ENCODE results near the gene PRKCA.

PRKCA gene

DNA sequence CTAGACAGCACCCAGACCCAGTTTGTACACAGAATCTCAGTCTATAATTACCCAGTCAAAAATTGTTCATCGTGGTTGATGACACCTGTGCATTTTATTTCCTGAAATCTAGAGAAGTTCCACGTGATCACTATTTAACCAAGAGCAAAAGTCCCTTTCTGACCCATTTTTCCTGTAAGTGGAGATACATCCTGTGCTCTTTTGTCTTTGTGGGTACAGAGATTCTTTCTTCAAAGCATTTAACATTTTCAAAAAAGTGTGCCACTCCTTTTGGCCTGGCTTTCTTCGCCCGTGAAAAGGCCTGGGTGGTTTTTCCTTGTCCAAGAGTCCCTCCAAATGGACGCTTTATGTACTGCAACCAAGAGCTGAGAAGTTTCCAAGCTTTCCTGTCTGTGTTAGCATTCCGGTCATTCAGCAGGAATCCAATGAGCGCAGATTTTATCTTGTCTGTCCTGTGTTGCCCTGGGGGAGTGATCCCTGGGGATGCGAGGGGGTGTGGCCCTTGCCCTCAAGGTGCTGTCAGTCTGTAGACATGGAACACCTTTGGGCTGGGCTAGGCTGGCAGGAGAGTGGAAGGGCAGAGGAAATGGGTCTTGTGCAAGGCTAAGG, 371.4 kb downstream of the PRKCA start:
- peak; percentile 49 for DNase-seq

DNA sequence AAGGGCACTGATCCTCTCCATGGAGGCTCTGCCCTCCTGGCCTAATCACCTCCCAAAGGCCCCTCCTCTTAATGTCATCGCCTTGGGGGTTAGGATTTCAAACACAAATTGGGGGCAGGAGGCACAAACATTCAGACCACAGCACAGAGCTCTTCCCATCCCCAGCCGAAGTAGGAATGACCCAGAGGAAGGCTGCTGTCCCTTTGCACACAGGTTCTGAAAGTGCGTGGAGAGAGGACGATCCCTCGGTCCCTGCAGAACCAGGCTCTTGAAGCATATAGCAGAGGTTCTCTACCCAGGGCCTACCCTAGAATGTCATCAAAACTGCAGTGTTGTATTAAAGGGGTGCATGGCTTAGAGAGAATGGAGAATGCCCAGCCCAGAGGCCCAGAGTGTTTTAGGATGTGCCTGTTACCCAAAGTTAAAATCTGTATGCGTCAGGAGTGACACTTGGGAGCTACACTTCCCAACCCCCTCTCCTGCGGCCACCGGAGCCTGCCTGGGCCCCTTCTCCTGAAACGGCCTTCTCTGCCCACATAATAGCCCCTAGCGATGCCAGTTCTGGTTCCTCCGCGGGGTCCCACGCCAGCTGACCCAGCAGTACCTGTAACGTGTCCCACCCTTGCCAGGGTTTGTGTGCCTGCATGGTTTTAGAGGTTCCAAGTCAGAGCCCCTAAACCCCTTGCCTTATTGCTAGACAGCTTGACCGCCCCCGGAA, 373.0 kb downstream of the PRKCA start:
- DNase-seq, result no peak

DNA sequence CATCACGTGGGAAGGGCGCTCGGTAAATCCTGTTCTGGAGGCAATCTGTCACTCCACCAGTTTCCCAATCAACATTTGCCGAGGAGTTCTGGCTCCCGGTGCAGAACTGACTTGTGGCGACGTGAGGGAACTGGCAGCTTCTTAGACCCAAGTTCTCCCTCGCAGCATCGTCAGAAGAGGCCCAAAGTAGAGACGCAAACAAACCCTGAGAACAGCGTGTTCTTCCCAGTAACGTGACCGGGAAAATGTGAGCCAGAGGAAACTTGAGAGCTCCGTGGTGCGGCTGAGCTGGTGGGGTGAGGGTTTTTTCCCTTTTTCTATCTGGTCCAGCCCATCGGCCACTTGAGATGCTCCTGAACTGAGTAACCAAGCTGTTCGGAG, 373.6 kb downstream of the PRKCA start:
- no peak for DNase-seq

DNA sequence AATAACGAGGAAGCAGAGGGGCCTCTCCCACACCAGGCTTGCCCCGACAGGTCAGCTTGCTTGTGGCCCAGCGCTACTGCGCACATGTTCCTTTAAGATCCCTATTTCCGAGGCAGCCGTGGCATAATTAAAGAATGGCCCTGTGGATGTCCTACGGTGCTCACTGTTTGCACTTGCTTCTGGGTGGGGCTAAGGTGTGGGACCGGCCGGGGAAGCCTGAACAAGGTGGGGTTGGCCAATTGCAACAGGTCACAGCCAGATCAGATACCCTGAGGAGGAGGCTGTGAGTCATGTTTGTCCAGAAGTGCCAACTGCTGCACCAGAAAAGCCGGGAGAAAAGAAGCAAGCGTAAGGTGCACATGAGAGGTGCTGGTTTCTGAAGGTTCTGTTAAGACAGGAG, 374.0 kb downstream of the PRKCA start:
- no peak for DNase-seq

DNA sequence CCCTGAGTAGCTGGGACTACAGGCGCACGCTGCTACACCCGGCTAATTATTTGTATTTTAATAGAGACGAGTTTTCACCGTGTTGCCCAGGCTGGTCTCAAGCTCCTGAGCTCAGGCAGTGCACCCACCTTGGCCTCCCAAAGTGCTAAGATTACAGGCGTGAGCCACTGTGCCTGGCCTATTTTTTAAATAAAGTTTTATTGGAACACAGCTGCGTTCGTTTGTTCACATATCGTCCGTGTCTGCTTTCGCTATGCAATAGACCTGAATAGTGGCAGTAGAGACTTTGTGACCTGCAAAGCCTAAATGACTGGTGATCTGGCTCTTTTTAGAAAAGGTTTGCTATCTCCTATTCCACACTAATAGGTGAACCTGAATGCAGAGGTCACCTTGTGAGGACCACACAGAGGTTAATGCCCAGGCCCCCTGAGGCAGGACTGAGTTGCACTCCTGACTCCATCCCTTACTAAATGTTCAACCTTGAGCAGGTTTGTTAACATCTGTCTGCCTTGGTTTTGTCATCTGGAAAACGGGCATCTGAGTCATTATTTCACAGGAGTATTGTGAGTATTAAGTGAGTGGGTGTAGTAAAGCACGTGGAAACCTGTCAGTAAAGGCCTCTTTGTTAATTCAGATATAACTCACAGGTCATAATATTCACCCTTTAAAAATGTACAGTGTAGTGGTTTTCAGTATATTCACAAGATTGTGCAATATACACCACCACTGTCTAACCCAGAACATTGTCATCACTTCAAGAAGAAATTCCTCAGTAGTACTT, 375.0 kb downstream of the PRKCA start:
- no peak for DNase-seq

DNA sequence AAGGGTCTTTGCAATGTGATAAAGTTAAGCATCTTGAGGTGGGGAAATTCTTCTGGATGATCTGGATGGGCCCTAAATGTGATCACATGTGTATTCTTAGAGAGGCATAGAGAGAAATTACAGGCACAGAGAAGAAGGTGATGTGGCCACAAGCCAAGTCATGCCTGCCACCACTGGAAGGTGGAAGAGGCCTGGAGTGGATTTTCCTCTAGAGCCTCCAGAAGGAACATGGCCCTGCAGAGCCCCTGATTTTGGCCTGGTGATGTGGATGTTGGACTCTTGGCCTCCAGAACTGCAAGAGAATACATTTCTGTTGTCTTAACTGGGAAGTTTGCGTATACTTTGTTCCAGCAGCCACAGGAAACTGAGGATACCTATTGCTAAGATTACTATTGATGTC, 375.6 kb downstream of the PRKCA start:
- DNase-seq, result no peak

DNA sequence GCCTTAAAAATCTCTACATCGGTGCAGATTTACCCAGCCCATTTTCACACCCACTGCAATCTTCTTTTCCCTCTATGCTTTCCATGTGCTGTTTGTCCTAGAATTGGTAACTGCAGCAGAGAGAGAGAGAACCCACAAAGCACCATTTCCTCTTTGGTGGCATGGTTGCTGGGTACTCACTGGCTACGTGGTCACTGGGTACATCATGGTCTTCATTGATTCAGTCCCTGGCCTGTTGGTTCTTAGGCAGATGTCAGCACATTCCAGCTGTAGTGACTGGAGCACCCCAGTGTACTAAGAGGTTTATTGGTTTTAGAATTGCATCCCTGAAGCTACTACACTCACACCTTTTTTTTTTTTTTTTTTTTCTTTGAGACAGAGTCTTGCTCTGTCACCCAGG, 376.4 kb downstream of the PRKCA start:
- no peak for DNase-seq

DNA sequence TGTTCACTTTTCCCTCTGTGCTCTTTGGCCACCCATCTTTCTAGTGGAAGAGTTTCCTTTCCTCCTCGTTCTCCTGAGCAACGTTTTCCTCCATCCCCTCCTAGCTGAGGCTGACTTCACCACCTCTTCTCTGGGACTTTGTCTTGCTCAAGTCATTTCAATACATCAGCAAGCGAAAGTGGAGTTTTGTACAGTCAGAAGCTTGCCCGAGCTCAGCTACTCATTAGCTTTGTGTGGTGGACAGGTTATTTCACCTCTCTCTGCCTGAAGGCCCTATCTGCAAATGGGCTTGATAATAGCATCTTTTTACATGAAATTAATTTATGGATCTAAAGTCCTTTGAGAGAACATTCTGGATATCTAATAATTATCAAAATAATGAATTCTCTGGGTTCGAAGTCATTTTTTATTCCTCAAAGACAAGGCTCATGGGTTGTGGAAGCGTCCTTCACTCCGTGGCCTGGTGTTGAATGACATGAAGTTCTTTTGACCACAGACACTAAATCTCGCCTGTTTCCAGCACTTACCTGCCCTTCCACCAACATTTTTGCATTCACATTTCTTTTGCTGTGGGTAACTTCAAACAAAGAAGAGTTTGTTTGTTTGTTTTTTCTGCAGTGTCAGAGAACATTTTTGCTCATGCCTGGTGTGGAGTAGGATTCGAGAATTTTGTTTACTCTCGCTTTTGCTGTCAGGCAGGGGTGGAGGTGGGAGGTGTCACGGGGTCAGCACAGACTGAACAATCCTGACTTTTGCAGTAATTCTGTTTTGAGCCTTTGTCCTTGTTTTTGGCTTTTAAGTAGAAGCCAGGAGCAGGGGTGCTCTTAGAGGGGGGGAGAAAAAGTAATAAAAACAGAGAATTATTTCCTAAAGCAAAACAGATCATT, 377.5 kb downstream of the PRKCA start:
- no peak for DNase-seq

DNA sequence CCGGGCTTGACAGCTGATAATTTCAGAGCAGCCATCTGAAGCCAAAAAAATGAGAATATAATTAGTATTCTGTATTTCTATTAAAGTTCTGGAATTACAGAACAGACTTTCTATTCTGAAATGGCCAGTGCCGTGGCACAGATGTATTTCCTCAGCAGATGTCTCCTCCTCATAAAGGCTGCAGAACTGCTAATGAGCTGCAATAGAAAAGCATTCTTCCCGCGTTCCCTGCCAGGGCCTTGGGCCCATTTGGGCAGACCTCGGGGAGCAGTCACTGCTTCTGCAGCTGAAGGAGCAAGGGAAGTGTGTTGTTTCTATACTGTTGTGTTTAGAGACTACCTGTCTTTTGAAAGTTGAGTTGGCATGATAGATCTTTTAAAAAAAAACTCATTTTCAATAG, 379.9 kb downstream of the PRKCA start:
- DNase-seq, result no peak

DNA sequence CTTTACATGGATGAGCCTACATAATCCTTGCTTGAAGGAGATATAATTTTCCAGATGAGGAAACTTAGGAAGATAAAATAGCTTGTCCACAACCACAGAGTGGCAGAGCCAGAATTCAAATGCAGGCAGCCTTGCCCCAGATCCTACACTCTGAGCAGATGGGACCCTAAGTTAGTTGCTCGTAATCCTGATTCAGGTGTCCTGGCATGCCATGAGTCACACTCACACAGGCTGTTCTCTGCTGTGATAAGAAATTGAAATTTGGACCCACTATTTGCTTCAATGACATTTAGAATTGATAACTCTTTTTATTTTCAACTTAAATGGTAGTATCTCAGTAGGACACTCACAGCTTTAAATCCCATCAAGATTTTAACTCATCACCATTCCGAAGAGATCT, 381.8 kb downstream of the PRKCA start:
- DNase-seq, result no peak

DNA sequence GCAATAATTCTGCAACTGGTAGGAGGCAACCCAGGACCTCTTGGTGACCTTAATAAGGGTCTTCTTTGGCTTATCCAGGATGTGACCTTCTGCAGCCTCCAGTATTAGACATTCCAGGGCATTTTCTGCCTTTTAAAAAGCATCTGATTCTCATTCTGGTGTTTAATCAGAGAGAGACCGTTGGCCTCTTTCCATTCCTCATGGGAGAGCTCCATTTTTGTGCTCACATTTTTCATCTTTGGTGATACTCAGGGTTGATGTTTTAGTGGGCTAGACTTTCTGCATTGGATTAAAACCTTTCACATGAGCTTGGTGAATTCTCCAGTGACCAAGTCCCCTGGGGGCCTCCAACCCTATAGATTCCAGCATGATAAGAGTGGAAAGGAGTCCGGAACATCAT, 382.3 kb downstream of the PRKCA start:
- no peak for DNase-seq

DNA sequence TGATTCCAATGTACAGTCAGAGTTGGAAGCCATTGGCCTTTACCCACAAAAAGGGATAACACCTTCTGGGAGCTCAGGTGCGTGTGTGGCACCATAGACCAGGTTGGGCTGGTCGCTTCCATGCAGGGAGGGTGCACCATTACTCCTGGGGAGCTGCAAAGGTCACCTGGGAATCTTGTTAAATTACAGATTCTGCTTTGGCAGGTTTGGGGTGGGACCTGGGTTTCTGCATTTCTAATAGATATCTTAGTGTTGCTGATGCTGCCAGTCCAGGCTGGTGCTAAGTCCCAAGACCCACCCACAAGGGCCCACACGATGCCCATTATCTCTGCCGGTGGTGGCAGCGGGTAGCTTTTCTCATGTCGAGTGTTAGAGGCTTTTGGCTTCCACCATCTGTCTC, 384.2 kb downstream of the PRKCA start:
- DNase-seq, result no peak

DNA sequence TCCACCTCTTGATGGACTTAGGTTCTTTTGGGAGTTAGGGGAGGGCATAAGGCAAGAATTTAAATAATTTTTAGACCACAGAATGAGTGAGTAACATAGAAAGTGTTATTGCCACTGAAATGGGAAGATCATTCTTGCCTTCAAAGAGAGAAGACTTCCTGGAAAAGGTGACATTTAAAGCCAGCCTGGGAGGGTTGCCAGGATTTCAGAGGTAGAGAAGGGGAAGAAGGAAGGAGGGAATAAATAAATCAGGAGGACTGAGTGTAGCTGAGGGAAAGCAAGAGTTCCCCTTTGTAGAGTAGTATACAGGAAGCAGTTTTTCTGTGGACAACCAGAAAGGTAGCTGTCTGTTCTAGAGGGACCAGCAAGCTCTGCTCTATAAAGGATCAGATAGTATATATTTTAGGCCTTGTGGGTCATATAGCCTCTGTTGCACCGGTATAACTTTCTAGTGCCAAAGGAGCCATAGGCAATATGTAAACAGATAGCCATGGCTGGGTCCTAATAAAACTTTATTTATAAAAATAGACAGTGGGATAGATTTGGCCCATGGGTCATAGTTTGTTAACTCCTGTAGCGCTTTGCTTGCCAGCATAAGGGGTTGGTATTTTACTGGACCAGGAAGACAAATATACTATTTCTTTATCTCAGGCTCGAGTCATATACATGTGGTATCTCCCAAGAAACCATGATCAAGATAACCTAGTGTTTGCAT, 385.3 kb downstream of the PRKCA start:
- no peak for DNase-seq

DNA sequence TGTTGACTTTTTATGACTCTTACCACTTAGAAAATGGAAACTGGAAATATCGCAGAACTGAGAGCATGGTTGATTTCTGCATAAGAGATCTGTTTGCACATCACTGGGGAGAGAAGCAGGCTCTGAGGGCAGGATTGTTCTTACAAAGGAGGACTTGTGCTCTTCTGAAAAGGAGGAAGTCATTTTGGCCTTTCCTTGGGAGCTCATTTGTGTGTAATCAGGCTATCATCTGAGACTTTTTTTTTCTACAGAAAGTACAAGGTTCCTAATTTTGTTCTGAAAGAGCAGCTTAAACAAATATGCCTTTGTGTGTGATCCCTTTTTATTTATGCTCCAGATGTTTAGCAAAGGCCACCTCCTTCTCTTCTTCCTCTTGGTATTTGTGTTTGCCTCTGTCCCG, 386.8 kb downstream of the PRKCA start:
- no peak for DNase-seq

DNA sequence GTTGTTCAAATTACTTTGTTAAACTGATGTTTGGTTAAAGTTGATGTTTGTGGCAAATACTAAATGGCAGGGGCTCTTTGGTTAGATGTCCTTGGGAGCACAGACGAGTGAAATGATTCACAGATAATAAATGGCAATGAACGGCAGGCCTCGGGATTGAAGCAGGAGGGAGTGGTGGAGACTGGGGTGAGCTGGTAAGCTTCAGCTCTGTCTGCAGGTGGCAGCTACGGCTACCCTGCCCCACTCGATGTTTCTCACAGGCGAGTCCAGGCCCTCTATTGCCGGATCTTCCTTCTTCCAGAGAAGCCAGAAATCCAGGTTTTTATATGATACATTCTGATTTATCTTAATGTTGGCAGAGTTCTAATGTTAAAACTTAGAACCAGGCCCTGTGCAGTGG, 387.8 kb downstream of the PRKCA start:
- no peak for DNase-seq

DNA sequence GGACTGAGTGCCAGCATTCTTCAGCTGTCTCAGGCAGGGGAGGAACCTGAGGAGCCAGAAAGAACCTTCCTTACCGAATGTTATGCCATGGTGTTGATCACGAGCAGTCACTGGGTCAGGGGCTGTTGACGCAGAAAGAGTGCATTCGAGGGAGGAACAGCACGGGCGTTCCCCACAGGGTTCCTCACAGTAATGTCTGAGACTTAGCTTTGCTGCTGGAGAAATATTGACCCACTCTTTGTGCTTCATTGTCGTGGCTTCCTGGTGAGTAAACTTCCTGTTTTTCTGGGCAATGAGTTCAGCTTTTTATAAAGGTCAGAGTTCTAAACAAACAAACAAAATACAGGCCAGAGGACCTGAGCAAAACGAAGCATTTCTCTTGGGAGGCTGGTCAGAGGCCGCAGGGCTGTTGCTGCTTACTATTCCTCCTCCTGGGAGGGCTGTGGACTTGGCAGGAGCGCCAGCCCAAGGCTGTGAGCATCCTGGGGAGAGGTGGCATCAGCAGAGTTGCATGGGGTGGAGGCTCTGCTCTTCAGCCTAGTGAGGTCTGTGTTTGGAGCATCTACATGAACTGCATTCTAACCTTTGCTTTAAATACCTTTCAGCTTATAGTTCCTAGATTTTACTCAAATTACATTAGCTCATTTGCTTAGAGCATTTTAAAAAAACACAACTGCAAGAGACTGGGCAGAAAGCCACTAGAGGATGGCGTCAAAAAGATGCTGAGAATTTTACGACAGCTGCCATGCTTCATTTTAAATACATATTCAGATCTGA, 389.4 kb downstream of the PRKCA start:
- no peak for DNase-seq

DNA sequence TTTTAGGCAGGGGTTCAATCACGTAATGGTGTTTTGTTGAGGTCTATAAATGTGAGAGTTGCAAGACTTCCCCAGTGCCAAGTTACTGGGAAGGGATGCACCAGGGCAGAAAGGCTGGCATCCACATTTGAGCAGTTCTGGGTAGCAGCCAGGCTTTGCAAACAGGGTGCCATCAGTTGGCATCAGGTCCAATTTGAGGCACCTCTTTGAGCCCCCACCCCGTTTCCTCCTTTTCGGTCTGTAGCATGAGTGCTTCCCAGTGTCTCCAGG, 389.9 kb downstream of the PRKCA start:
- no peak for DNase-seq

DNA sequence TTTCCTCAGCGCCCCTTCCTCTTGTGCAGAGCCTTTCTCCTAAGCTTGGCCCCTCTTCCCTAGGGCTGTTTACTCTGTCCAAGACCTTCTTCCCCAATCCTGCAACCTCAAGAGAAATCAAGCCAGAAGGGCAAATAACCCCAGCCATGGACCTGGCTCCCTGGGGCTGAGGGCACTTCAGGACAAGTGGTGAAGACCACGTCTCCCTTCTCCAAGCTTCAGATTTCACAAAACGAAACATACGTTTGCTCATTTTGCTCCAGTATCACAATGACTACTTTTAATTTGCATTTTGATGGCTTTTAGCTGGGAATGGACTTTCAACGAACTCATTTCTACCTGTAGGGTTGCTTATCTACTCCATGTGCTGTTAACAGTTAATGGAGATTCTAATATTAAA, 392.7 kb downstream of the PRKCA start:
- DNase-seq, result no peak

DNA sequence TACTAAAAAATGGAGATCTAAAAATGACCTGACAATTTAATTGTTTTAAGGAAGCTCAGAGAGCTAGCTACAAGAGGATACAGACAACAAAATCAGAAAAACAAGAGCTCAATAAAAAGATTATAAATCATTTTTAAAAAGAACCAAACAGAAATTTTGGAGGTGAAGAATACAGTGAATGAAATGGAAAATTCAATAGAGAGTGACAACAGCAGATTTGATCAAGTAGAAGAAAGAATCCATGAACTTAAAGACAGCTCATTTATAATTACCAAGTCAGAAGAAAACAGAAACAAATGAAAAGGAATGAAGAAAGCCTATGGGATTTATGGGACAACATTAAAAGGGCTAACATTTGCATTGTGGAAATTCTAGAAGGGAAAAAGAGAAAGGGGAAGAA, 395.9 kb downstream of the PRKCA start:
- no peak for DNase-seq

DNA sequence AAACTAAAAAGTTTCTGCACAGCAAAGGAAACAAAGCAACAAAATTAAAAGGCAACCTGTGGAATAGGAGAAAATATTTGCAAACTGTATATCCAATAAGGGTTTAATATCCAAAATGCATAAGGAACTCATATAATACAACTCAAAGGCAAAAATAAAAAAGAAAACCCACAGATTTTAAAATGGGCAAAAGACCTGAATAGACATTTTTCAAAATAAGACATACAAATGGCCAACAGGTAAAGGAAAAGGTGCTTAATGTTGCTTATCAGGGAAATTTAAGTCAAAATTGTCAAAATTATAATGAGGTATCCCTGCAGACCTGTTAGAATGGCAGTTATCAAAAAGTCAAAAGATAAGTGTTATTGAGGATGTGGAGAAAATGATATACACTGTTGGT, 399.0 kb downstream of the PRKCA start:
- DNase-seq, result no peak

DNA sequence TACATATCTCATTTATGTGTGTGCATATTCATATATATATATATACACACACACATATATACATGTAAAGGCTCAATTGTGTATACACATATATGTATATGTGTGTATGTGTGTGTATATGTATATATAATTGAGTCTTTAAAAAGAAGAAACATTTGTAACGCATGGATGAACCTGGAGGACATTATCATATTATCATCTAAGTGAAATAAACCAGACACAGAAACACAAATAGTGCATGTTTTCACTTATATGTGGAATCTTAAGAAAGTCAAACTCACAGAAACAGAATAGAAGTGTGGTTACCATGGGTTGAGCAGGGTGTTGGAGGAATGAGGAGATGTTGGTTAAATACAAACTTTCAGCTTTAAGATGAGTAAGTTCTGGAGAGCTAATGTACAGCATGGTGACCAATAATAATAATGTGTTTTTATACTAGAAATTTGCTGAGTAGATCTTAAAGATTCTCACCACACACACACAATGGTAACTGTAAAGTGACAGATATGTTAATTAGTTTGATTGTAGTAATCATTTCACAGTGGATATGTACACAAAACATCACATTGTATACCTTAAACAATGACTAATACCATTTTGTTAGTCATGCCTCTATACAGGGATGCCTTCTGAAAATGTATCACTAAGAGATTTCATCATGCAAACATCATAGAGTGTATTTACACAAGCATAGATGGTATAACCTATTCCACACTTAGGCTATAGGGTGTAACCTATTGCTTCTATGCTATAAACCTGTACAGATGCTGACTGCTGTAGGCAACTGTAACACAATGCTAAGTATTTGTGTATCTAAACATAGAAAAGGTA, 399.9 kb downstream of the PRKCA start:
- DNase-seq, result no peak

Measured in activated naive CD4-positive, alpha-beta T cell treated with anti-CD3 and anti-CD28 coated beads, Interleukin-2, amount 50 U/mL, for 16 hours (primary cell).